Umbilical cord (tissue), 2 donors: Measurements from ENCODE around the gene GPR107. TPM values are rescaled to one million over a fixed set of nuclear protein-coding genes. Genes with fewer than 3 reads are reported as not detected.

Experiments
- DNase-seq: peaks from one replicate; pipeline ENCODE4 v3.0.0-alpha.2; 2015; ENCODE audit warnings: low spot score
- total RNA-seq: library from RNA; depleted of rRNA; stranded (reverse); fragments of >200 nt; gene quantifications from one replicate; pipeline ENCODE4 v1.2.3, GENCODE V29; 2014; ENCODE audit warnings: low replicate concordance; ENCODE audit not compliant: insufficient read depth

Gene GPR107
- total RNA-seq, 1 donor from 2014 or later, result 53.7 TPM

- DNase-seq, result no peak
These were observed 600 bp upstream of the GPR107 start for GRCh38 chr9:130053109-130053503.

- no peak for DNase-seq
These were observed 650 bp downstream of the GPR107 start for GRCh38 chr9:130054325-130054786.

- no peak for DNase-seq
These were observed 1.1 kb downstream of the GPR107 start for GRCh38 chr9:130054820-130055219.

GRCh38 chr9:130058154-130058553 lies 4.4 kb downstream of the GPR107 start:
- no peak for DNase-seq

GRCh38 chr9:130058887-130059286 lies 5.2 kb downstream of the GPR107 start:
- DNase-seq, result no peak

- DNase-seq, result no peak
These were observed 6.6 kb downstream of the GPR107 start for GRCh38 chr9:130060296-130060695.

- no peak for DNase-seq
These were observed 9.0 kb downstream of the GPR107 start for GRCh38 chr9:130062750-130063149.

GRCh38 chr9:130064621-130065020 lies 10.9 kb downstream of the GPR107 start:
- no peak for DNase-seq

- DNase-seq, result no peak
These were observed 15.3 kb downstream of the GPR107 start for GRCh38 chr9:130069048-130069447.

GRCh38 chr9:130072515-130073235 lies 19.0 kb downstream of the GPR107 start:
- no peak for DNase-seq

- DNase-seq, result peak; percentile 66
These were observed 19.7 kb downstream of the GPR107 start for GRCh38 chr9:130073373-130073772.

GRCh38 chr9:130078547-130078946 lies 24.8 kb downstream of the GPR107 start:
- DNase-seq, result no peak

- no peak for DNase-seq
These were observed 30.6 kb downstream of the GPR107 start for GRCh38 chr9:130084337-130084736.

GRCh38 chr9:130088051-130088450 lies 34.3 kb downstream of the GPR107 start:
- no peak for DNase-seq

- no peak for DNase-seq
These were observed 35.4 kb downstream of the GPR107 start for GRCh38 chr9:130089141-130089540.

- no peak for DNase-seq
These were observed 37.2 kb downstream of the GPR107 start for GRCh38 chr9:130090915-130091314.

- no peak for DNase-seq
These were observed 39.2 kb downstream of the GPR107 start for GRCh38 chr9:130092910-130093309.

- no peak for DNase-seq
These were observed 42.2 kb downstream of the GPR107 start for GRCh38 chr9:130095872-130096271.

- DNase-seq, result no peak
These were observed 47.0 kb downstream of the GPR107 start for GRCh38 chr9:130100681-130101080.

GRCh38 chr9:130101915-130102314 lies 48.2 kb downstream of the GPR107 start:
- DNase-seq, result no peak

GRCh38 chr9:130104491-130105193 lies 50.9 kb downstream of the GPR107 start:
- no peak for DNase-seq

GRCh38 chr9:130106860-130107233 lies 53.1 kb downstream of the GPR107 start:
- no peak for DNase-seq

GRCh38 chr9:130107234-130107861 lies 53.6 kb downstream of the GPR107 start:
- peak; percentile 87 for DNase-seq
